ENCODE data around the gene PSKH1. TPM values are rescaled to one million over a fixed set of nuclear protein-coding genes. Genes with fewer than 3 reads are reported as not detected.

The PSKH1 gene
- total and polyA plus RNA-seq, 4 donors, result 11.8 to 32.9 (median 21.2) TPM

DNA sequence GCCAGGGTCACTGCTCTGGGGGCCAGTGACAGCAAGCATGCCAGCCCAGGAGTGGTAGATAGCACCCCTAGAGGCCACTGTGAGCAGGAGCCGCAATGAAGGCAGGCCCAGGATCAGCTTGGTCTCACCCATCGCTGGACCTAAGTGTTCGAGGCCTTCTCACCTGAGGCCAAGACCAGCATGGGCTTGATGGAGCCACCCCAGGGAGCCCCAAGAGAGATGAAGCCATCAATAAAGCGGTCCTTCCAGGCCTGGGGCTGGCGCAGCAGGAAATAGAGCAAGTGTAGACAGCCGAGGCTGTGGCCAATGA is 49.1 kb downstream of the PSKH1 start:
- peaks cover 0 to 12% (median 2%) of the 10 kb centered on the region in 5 donors for H3K4me1 ChIP-seq (ENCODE audit: control insufficient read depth in 5 of 5, insufficient read depth in 5 of 5, low read length in 5 of 5)
- no peaks in the 10 kb centered on the region for H3K27me3 ChIP-seq (ENCODE audit: control insufficient read depth in 3 of 3, insufficient read depth in 3 of 3, low read length in 2 of 3)
- H3K27ac ChIP-seq (ENCODE audit: low read depth in 1 of 2, low read length in 1 of 2), result peak overlapping the region in 1 of 2 donors; percentile 10
- no peak overlapping the region for H3K4me3 ChIP-seq
- ATAC-seq (ENCODE audit: insufficient read depth, low FRiP score) (no peak), DNase-seq (no peak)
- H3K36me3 ChIP-seq (ENCODE audit: control insufficient read depth in 4 of 4, insufficient read depth in 4 of 4, low read length in 4 of 4), result peaks cover 7 to 66% (median 34%) of the 10 kb centered on the region in 4 donors
- WGBS, 2 donors, result 80 to 87% methylated on average over 6 of the region's 6 CpGs
- no peak overlapping the region for H3K9ac ChIP-seq (ENCODE audit: insufficient read depth in 1 of 2, low read length in 2 of 2)
- TF ChIP-seq, protein P1, sequence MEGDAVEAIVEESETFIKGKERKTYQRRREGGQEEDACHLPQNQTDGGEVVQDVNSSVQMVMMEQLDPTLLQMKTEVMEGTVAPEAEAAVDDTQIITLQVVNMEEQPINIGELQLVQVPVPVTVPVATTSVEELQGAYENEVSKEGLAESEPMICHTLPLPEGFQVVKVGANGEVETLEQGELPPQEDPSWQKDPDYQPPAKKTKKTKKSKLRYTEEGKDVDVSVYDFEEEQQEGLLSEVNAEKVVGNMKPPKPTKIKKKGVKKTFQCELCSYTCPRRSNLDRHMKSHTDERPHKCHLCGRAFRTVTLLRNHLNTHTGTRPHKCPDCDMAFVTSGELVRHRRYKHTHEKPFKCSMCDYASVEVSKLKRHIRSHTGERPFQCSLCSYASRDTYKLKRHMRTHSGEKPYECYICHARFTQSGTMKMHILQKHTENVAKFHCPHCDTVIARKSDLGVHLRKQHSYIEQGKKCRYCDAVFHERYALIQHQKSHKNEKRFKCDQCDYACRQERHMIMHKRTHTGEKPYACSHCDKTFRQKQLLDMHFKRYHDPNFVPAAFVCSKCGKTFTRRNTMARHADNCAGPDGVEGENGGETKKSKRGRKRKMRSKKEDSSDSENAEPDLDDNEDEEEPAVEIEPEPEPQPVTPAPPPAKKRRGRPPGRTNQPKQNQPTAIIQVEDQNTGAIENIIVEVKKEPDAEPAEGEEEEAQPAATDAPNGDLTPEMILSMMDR (IDR thresholded peaks at IDR 0.05; ENCODE audit: control extremely low read depth, extremely low read depth), result peak; percentile 31
- no peaks in the 10 kb centered on the region for H3K9me3 ChIP-seq (ENCODE audit: control insufficient read depth in 4 of 4, insufficient read depth in 3 of 4, low read length in 3 of 4)

DNA sequence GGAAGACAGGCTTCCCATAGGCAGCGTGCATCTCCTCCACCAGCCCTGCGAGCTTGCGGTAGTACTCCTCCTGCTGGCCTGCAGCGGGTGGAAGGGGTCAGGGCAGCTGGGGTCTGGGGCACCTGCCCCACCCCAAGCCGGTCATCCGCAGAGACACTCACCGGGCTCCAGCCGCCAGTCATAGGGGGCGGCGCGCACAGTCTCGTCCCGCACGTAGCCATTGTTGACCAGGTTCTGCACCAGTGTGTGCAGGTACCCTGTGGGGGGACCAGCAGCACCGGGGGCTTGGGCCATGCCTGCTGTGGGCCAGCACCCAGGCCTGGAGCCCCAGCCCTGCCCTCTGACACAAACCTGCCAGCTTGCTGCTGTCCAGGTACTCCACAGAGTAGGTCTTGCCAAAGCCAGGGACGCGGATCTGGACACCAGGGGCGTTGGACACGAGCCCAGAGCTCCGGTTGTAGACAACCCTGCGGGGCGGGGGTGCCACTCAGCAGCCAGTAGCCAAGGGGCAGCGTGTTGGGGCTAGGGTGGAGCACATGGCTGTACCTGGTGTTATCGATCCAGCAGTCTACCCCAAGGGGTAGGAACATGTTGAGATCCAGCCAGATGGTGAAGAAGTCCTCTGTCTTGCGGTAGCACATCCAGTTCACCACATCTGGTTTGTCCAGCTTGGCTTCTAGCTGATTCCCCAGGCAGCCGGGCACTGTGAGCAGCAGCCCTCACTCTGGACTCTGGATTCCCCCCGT is 49.6 kb downstream of the PSKH1 start:
- TF ChIP-seq, protein P1 (IDR thresholded peaks at IDR 0.05; ENCODE audit: control extremely low read depth, extremely low read depth), result no peak
- H3K27ac ChIP-seq (ENCODE audit: low read depth in 1 of 2, low read length in 1 of 2), result peak overlapping the region in 1 of 2 donors; percentile 6
- H3K9ac ChIP-seq (ENCODE audit: insufficient read depth in 1 of 2, low read length in 2 of 2), result no peak overlapping the region
- ATAC-seq (ENCODE audit: insufficient read depth, low FRiP score), result no peak
- no peaks in the 10 kb centered on the region for H3K9me3 ChIP-seq (ENCODE audit: control insufficient read depth in 4 of 4, insufficient read depth in 3 of 4, low read length in 3 of 4)
- no peak for DNase-seq
- no peaks in the 10 kb centered on the region for H3K27me3 ChIP-seq (ENCODE audit: control insufficient read depth in 3 of 3, insufficient read depth in 3 of 3, low read length in 2 of 3)
- H3K36me3 ChIP-seq (ENCODE audit: control insufficient read depth in 4 of 4, insufficient read depth in 4 of 4, low read length in 4 of 4), result peaks cover 7 to 71% (median 37%) of the 10 kb centered on the region in 4 donors
- no peak overlapping the region for H3K4me3 ChIP-seq
- peaks cover 0 to 10% (median 0%) of the 10 kb centered on the region in 5 donors for H3K4me1 ChIP-seq (ENCODE audit: control insufficient read depth in 5 of 5, insufficient read depth in 5 of 5, low read length in 5 of 5)
- 89 to 90% methylated on average over 27 of the region's 27 CpGs for WGBS, 2 donors

DNA sequence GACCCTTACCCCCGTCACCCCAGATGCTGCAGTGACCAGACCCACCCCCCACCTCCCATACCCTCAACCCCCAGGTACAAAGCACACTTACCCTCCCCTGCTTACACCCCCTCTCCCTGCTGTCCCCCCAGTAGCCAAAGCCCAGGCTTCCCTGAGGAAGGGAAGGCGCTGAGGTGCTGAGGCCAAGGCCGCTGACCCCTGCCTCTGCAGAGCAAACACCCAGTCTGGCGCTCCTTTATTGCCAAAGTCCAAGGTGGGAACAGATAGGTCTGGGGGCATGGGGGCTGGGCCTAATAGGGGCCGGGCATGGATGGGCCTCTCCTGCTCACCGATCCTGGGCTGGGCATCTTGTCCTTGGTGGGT is 50.2 kb downstream of the PSKH1 start:
- H3K4me3 ChIP-seq, result no peak overlapping the region
- no peak overlapping the region for H3K9ac ChIP-seq (ENCODE audit: insufficient read depth in 1 of 2, low read length in 2 of 2)
- TF ChIP-seq, protein P1 (IDR thresholded peaks at IDR 0.05; ENCODE audit: control extremely low read depth, extremely low read depth), result no peak
- ATAC-seq (ENCODE audit: insufficient read depth, low FRiP score) (no peak), DNase-seq (no peak)
- H3K36me3 ChIP-seq (ENCODE audit: control insufficient read depth in 4 of 4, insufficient read depth in 4 of 4, low read length in 4 of 4), result peaks cover 10 to 77% (median 40%) of the 10 kb centered on the region in 4 donors
- WGBS, 2 donors, result 91 to 98% methylated on average over 6 of the region's 6 CpGs
- H3K4me1 ChIP-seq (ENCODE audit: control insufficient read depth in 5 of 5, insufficient read depth in 5 of 5, low read length in 5 of 5), result peaks cover 0 to 10% (median 0%) of the 10 kb centered on the region in 5 donors
- H3K27ac ChIP-seq (ENCODE audit: low read depth in 1 of 2, low read length in 1 of 2), result peak overlapping the region in 1 of 2 donors; percentile 69
- no peaks in the 10 kb centered on the region for H3K9me3 ChIP-seq (ENCODE audit: control insufficient read depth in 4 of 4, insufficient read depth in 3 of 4, low read length in 3 of 4)
- H3K27me3 ChIP-seq (ENCODE audit: control insufficient read depth in 3 of 3, insufficient read depth in 3 of 3, low read length in 2 of 3), result no peaks in the 10 kb centered on the region

Data from lung (tissue), 12 donors.